AG04450 (cell line): ENCODE results near the gene FAM53B. TPM values are rescaled to one million over a fixed set of nuclear protein-coding genes. Genes with fewer than 3 reads are reported as not detected.
A peak's percentile ranks its signal among the peaks of the same experiment; 100 is the strongest.

Experiments used
- CTCF ChIA-PET: fragments of 300-600, 350-600 bp; formaldehyde crosslinking; extraction: SDS; loops from one replicate; lab custom pipeline; 2022; ENCODE audit warnings: antibody characterized with exemption, inconsistent platforms; lab: Charles Lee
- POLR2A ChIA-PET: fragments of 350-600 bp; formaldehyde crosslinking; extraction: SDS; loops from one replicate; lab custom pipeline; 2021; ENCODE audit warnings: antibody characterized with exemption, inconsistent platforms; lab: Yijun Ruan, JAX
- DNase-seq: peaks from one replicate; pipeline ENCODE4 v3.0.0-alpha.2; 2011; ENCODE audit warnings: low read depth, low spot score
- H3K27ac ChIP-seq: one replicate; pipeline ENCODE4 v1.5.1; 2012; ENCODE audit warnings: low read depth, low read length, control low read depth
- H3K27me3 ChIP-seq: one replicate; pipeline ENCODE4 v1.6.0; 2012; ENCODE audit warnings: low read length; ENCODE audit not compliant: control insufficient read depth, insufficient read depth
- H3K4me3 ChIP-seq: 2 replicates; pipeline ENCODE4 v1.5.1; 2011; ENCODE audit warnings: mild to moderate bottlenecking, low read depth, low read length, control low read depth
- H3K9me3 ChIP-seq: 2 replicates; pipeline ENCODE4 v1.5.1; 2012; ENCODE audit warnings: low read length; ENCODE audit not compliant: control insufficient read depth, insufficient read depth
- polyA plus RNA-seq: library from polyadenylated mRNA; depleted of rRNA; stranded (reverse); fragments of >200 nt; gene quantifications from 2 replicates; pipeline ENCODE4 v1.2.3, GENCODE V29; 2011
- TF ChIP-seq, protein P1 (sequence below): IDR thresholded peaks from 2 replicates; pipeline ENCODE4 v1.5.1; 2011; ENCODE audit warnings: low read depth, low read length, control low read depth, inconsistent platforms

The FAM53B gene
- polyA plus RNA-seq, 1 experiment, result 4.1 TPM

DNA sequence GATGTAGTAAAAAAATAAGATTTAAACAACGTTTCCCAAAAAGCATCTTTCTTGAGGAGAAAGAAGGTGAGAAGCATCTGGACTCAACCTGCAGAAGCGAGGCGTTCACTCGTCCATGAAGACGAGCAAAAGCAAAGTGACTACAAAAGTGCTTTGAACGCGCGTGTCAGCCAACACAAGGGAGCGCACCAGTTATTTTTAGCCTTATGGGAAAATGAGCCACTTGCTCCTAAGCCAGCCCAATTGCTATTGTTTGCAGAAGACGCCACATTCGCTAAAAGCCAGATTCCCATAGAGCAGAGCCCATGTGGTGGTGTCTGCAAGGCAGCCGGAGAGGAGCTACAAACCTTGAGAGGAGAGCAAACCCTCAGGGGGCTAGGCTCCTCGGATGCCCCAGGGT, 122.5 kb downstream of the FAM53B start:
- Histone ChIP-seq H3K9me3 (no peaks in the 10 kb centered on the region; the same call in 1 of the 2 replicates), H3K27me3 (no peaks in the 10 kb centered on the region), H3K4me3 (no peak overlapping the region), H3K27ac (no peak overlapping the region)
- CTCF ChIA-PET, result interaction anchor here (1.0 kb wide), 1 partner anchor 120 kb away, joined by 3 read pairs; no protein-coding TSS in a partner anchor
- TF ChIP-seq, protein P1, sequence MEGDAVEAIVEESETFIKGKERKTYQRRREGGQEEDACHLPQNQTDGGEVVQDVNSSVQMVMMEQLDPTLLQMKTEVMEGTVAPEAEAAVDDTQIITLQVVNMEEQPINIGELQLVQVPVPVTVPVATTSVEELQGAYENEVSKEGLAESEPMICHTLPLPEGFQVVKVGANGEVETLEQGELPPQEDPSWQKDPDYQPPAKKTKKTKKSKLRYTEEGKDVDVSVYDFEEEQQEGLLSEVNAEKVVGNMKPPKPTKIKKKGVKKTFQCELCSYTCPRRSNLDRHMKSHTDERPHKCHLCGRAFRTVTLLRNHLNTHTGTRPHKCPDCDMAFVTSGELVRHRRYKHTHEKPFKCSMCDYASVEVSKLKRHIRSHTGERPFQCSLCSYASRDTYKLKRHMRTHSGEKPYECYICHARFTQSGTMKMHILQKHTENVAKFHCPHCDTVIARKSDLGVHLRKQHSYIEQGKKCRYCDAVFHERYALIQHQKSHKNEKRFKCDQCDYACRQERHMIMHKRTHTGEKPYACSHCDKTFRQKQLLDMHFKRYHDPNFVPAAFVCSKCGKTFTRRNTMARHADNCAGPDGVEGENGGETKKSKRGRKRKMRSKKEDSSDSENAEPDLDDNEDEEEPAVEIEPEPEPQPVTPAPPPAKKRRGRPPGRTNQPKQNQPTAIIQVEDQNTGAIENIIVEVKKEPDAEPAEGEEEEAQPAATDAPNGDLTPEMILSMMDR, result no peak
- no peak for DNase-seq
- POLR2A ChIA-PET, result interaction anchor here (0.6 kb wide), 1 partner anchor 39 kb away, joined by 4 read pairs; no protein-coding TSS in a partner anchor

DNA sequence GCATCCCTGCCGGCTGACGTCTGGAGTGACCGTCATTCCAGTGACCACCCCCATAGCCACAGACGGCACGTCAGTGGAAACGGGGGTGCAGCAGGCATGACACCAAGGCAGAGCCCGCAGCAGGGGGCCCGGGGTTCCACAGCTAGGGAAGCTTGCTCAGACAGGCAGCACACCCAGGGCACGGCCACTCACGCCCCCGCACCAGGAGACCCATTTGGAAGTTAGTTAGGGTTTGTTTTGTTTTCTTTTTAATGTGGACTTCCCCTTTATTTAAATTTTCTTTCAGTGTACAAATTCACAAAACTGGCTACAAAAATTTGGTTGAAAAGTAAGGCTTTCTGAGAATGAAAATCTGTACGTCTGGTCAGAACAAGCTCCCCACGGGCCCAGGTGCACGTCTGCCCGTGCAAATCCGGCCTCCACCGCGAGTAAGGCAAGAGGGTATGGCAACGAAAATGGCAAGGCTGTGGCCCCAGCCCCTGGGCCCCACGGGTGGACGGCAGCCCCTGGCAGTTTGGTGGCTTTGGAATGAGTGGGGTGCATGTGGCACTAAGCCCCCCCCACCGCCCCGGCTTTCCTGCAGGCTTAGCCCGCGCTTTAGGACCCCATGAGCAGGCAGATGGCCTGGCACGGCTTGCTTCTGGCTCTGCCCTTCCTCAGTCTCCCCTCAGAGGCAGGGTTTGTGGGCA, 124.2 kb downstream of the FAM53B start:
- POLR2A ChIA-PET, result no interaction called here
- Histone ChIP-seq H3K9me3 (no peaks in the 10 kb centered on the region; the same call in 1 of the 2 replicates), H3K27me3 (no peaks in the 10 kb centered on the region), H3K27ac (no peak overlapping the region), H3K4me3 (no peak overlapping the region)
- CTCF ChIA-PET, result no interaction called here
- no peak for DNase-seq
- TF ChIP-seq, protein P1, result no peak

DNA sequence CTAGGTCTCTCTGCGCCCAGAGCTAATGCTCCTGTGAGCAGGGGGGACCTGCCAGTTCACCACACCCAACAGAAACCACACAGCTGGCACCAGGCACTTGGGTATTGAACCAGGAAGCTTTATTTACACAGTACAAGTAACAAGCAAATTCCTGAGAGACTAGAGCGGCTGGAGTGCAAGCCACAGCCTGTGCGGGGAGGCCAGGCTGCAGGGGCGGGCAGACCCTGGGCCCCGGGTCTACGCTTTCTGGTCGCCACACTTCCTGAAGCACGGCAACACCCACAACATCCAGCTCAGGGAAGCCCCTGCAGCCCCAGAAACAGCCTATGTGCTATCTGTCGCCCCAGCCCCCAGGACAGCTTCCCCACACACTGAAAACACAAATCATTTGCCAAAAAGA, 125.0 kb downstream of the FAM53B start:
- ChIA-PET CTCF (no interaction called here), POLR2A (interaction anchor here (0.5 kb wide), 1 partner anchor 106 kb away, joined by 5 read pairs; no protein-coding TSS in a partner anchor)
- Histone ChIP-seq H3K4me3 (no peak overlapping the region), H3K27ac (peak overlapping the region; percentile 11), H3K27me3 (no peaks in the 10 kb centered on the region), H3K9me3 (no peaks in the 10 kb centered on the region; the same call in 1 of the 2 replicates)
- TF ChIP-seq, protein P1, result no peak
- DNase-seq, result no peak

DNA sequence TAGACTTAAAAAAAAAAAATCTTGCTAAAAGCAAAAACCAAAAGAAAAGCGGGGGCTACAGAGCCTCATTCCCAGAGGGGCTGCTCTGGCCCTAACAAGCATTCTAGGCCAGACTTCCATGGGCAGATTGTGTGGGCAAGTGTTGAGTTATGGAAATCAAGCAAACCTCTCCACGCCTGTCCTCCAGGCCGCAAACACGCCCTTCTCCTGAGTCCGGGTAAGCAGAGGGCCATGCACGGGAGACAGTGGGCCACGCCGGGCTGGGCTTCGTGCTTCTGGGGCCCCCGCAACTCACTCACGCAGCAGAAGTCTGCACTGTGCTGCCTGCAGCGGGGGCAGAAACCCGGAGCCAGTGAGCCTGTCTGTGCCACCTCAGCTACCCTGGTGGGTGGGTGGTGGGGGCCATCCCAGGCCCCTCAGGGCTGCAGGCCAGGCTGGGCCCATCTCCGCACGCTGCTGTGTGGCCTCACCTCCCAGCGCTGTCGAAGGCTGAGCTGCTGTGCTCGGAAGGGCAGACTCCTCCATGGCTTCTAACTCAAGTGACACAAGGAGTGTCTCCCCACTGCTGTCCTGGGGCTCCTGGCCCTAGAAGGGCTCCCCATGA, 125.6 kb downstream of the FAM53B start:
- no peaks in the 10 kb centered on the region; the same call in 1 of the 2 replicates for H3K9me3 ChIP-seq
- H3K27me3 ChIP-seq, result no peaks in the 10 kb centered on the region
- CTCF ChIA-PET, result no interaction called here
- no peak overlapping the region for H3K27ac ChIP-seq
- no peak for DNase-seq
- POLR2A ChIA-PET, result no interaction called here
- TF ChIP-seq, protein P1, result no peak
- no peak overlapping the region for H3K4me3 ChIP-seq

DNA sequence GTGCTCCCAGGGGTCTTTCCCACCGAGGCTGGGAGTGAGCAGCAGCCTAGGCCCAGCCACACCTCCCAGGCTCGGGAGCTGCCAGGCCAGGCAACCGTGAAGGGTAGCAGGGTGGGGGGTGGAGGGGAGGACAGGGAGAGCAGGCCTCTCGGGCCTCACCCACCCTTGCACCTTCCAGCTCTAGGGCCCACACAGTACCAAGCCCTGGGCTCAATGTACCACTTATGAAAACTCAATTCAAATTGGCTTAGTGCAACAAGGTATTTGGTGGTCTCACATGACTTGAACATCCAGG, 127.4 kb downstream of the FAM53B start:
- CTCF ChIA-PET, result no interaction called here
- TF ChIP-seq, protein P1, result no peak
- POLR2A ChIA-PET, result no interaction called here

More for the DNA sequence above, 127.4 kb downstream of the FAM53B start:
- H3K27me3 ChIP-seq, result no peaks in the 10 kb centered on the region
- no peak for DNase-seq
- H3K9me3 ChIP-seq, result no peaks in the 10 kb centered on the region; the same call in 1 of the 2 replicates
- no peak overlapping the region for H3K4me3 ChIP-seq
- H3K27ac ChIP-seq, result no peak overlapping the region
